OCI-LY3 (cell line): ENCODE measurements around the gene ZNF862.
"Not testable (repeated sequence)": the region's sequence is repeated elsewhere in the genome, so short reads cannot be mapped to it uniquely, and the experiment has no call there.

ENCODE experiments used
- H2AFZ ChIP-seq: fragments of 200-600, 300-600 bp; shearing (Covaris generic); 2 replicates; pipeline ENCODE4 v1.6.0; 2014; ENCODE audit warnings: antibody characterized with exemption, low read depth, low read length
- H3K27ac ChIP-seq: fragments of 200-600, 300-600 bp; sonication (generic); 2 replicates; pipeline ENCODE4 v1.5.1; 2014; ENCODE audit warnings: mild to moderate bottlenecking, low read length, moderate library complexity, mixed read lengths
- H3K27me3 ChIP-seq: fragments of 200-600, 300-600 bp; sonication (generic); 2 replicates; pipeline ENCODE4 v1.6.1; 2014; ENCODE audit warnings: low read depth, low read length, mixed read lengths
- H3K36me3 ChIP-seq: fragments of 200-600, 300-600 bp; sonication (generic); replicated peaks from 2 replicates; pipeline ENCODE3; 2014; ENCODE audit warnings: low read depth, low read length, mixed read lengths
- H3K4me1 ChIP-seq: fragments of 300-600, 200-600 bp; sonication (generic); 2 replicates; pipeline ENCODE4 v1.6.1; 2014; ENCODE audit warnings: low read length, mixed read lengths
- H3K4me2 ChIP-seq: fragments of 200-600, 300-600 bp; sonication (generic); 2 replicates; pipeline ENCODE4 v1.6.1; 2014; ENCODE audit warnings: low read length, mixed read lengths
- H3K4me3 ChIP-seq: fragments of 300-600, 200-600 bp; sonication (generic); 2 replicates; pipeline ENCODE4 v1.5.1; 2014; ENCODE audit warnings: antibody characterized with exemption, mild to moderate bottlenecking, low read length, moderate library complexity
- H3K79me2 ChIP-seq: fragments of 300-600, 200-600 bp; shearing (Covaris generic); 2 replicates; pipeline ENCODE4 v1.6.1; 2014; ENCODE audit warnings: mild to moderate bottlenecking, low read length, mixed read lengths
- H3K9ac ChIP-seq: fragments of 300-600, 200-600 bp; shearing (Covaris generic); 2 replicates; pipeline ENCODE4 v1.6.0; 2014; ENCODE audit warnings: mild to moderate bottlenecking, low read length, moderate library complexity
- H3K9me3 ChIP-seq: fragments of 200-600, 300-600 bp; shearing (Covaris generic); 2 replicates; pipeline ENCODE4 v1.6.1; 2014; ENCODE audit warnings: low read length, mixed read lengths; ENCODE audit not compliant: insufficient read depth
- H4K20me1 ChIP-seq: fragments of 200-600, 300-600 bp; sonication (generic); 2 replicates; pipeline ENCODE4 v1.6.1; 2016; ENCODE audit warnings: low read length, mixed read lengths; ENCODE audit not compliant: insufficient read depth
- CTCF ChIP-seq: fragments of 200-600, 300-600 bp; sonication (generic); IDR thresholded peaks from 2 replicates; pipeline ENCODE4 v1.5.1; 2014; ENCODE audit warnings: antibody characterized with exemption, low read length, low read depth
- EZH2phosphoT487 ChIP-seq: fragments of 200-600 bp; shearing (Covaris generic); IDR thresholded peaks from 2 replicates; pipeline ENCODE4 v1.6.1; 2018; ENCODE audit warnings: antibody characterized with exemption, mixed run types, low read depth

ZNF862 gene

GRCh38 chr7:149826344-149827088, 11.7 kb upstream of the ZNF862 start:
- Histone ChIP-seq H3K4me3 (no peak overlapping the region), H3K27ac (no peak overlapping the region), H3K9ac (no peak overlapping the region), H3K36me3 (no peaks in the 10 kb centered on the region), H3K4me2 (no peak overlapping the region), H2AFZ (no peak overlapping the region), H4K20me1 (no peaks in the 10 kb centered on the region), H3K4me1 (no peaks in the 10 kb centered on the region), H3K27me3 (peaks cover 3% of the 10 kb centered on the region; the same call in 1 of the 2 replicates), H3K79me2 (no peaks in the 10 kb centered on the region), H3K9me3 (no peaks in the 10 kb centered on the region)
- no peak for TF ChIP-seq EZH2phosphoT487
- TF ChIP-seq CTCF = no peak

GRCh38 chr7:149827089-149827981, 10.8 kb upstream of the ZNF862 start:
- H3K27me3 ChIP-seq = peaks cover 4% of the 10 kb centered on the region
- no peaks in the 10 kb centered on the region for H3K79me2 ChIP-seq
- no peak overlapping the region for H3K27ac ChIP-seq
- no peak overlapping the region for H3K4me2 ChIP-seq
- H3K4me1 ChIP-seq = no peaks in the 10 kb centered on the region
- TF ChIP-seq EZH2phosphoT487 (no peak), CTCF (no peak)
- H3K36me3 ChIP-seq = no peaks in the 10 kb centered on the region
- H3K9ac ChIP-seq = no peak overlapping the region
- H3K9me3 ChIP-seq = no peaks in the 10 kb centered on the region
- no peak overlapping the region for H3K4me3 ChIP-seq
- H2AFZ ChIP-seq = no peak overlapping the region
- H4K20me1 ChIP-seq = no peaks in the 10 kb centered on the region

DNA sequence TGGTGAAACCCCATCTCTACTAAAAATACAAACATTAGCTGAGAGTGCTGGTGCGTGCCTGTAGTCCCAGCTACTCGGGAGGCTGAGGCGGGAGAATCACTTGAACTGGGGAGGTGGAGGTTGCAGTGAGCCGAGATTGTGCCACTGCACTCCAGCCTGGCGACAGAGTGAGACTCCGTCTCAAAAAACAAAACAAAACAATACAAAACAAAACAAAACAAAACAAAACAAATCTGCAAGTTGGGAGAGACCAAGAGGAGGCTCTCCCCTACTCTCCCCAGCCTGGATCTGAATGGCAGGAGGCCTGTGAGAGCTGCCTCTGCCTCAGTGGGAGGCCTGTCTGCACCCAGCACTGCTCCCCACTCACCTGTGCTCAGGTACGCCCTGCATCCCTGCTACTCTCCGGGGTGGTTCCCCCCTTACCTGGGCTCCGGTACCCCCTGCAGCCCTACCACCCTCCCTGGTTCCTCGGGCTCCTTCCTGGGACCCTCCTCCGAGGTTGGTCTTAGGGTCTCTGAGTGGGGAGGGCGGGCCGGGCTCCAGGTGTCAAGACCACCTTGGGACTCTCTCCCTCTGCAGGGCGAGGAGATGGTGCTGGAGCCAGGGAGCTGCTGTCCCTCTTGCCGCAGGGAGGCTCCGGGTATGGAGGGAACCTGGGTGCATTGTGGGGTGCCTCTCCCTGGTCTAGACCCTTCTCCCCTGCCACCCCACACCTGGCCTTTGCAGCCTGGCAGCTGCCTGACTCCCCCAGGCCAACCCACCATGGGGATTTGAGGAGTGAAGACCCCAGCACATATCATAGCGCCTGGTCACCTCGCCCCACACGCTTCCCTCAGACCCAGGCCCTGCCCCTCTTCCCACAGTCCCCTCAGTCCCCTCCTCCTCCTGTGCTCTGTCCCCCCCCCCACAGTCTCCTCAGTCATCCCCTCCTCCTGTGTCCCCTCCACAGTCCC, 9.5 kb upstream of the ZNF862 start:
- TF ChIP-seq EZH2phosphoT487 (no peak), CTCF (no peak)
- H3K27ac ChIP-seq = no peak overlapping the region
- H2AFZ ChIP-seq = no peak overlapping the region
- H3K36me3 ChIP-seq = no peaks in the 10 kb centered on the region
- H3K4me3 ChIP-seq = no peak overlapping the region
- no peaks in the 10 kb centered on the region for H4K20me1 ChIP-seq
- H3K9me3 ChIP-seq = no peaks in the 10 kb centered on the region
- H3K9ac ChIP-seq = no peak overlapping the region
- H3K27me3 ChIP-seq = peaks cover 6% of the 10 kb centered on the region
- H3K4me1 ChIP-seq = no peaks in the 10 kb centered on the region
- H3K79me2 ChIP-seq = no peaks in the 10 kb centered on the region
- H3K4me2 ChIP-seq = no peak overlapping the region

GRCh38 chr7:149830527-149830926, 7.6 kb upstream of the ZNF862 start:
- not testable (repeated sequence) for H3K79me2 ChIP-seq, H3K36me3 ChIP-seq, H3K4me2 ChIP-seq, H3K4me1 ChIP-seq, H3K9ac ChIP-seq, H3K4me3 ChIP-seq, H3K27ac ChIP-seq, H2AFZ ChIP-seq, H3K9me3 ChIP-seq, H4K20me1 ChIP-seq
- H3K27me3 ChIP-seq = peaks cover 19% of the 10 kb centered on the region
